GM12872 (cell line): ENCODE data around the gene SRGAP3.

Source experiments
- CTCF ChIP-seq: IDR thresholded peaks from 3 replicates; pipeline ENCODE4 v1.5.1; 2011; ENCODE audit warnings: low read depth, mild to moderate bottlenecking, low read length, moderate library complexity; ENCODE audit not compliant: insufficient read depth

The SRGAP3 gene

DNA sequence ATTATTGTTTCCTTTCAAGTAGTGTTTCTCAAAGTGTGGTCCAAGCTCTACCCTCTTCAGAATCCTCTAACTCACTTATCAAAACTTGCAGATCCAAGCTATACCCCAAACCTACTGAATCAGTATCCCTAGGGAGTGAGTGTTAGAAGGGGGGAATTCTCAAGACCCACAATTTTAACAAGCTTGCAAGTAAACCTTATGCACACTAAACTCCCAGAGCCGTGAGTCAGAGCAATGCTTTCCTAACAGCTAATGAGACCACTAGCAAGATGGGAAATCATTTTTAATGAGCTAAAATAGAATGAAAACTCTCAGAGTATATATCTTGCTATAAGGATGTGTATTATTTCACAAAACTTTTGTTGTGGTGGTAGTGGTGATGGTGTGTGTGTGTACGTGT is 41.1 kb upstream of the SRGAP3 start:
- TF ChIP-seq CTCF: no peak

GRCh38 chr3:9280451-9281219 is 31.2 kb upstream of the SRGAP3 start:
- no peak for TF ChIP-seq CTCF

GRCh38 chr3:9279966-9280365 is 30.5 kb upstream of the SRGAP3 start:
- no peak for TF ChIP-seq CTCF

- no peak for TF ChIP-seq CTCF
Measured at GRCh38 chr3:9278498-9278897, 29.1 kb upstream of the SRGAP3 start.

GRCh38 chr3:9278085-9278484 is 28.6 kb upstream of the SRGAP3 start:
- TF ChIP-seq CTCF: no peak

DNA sequence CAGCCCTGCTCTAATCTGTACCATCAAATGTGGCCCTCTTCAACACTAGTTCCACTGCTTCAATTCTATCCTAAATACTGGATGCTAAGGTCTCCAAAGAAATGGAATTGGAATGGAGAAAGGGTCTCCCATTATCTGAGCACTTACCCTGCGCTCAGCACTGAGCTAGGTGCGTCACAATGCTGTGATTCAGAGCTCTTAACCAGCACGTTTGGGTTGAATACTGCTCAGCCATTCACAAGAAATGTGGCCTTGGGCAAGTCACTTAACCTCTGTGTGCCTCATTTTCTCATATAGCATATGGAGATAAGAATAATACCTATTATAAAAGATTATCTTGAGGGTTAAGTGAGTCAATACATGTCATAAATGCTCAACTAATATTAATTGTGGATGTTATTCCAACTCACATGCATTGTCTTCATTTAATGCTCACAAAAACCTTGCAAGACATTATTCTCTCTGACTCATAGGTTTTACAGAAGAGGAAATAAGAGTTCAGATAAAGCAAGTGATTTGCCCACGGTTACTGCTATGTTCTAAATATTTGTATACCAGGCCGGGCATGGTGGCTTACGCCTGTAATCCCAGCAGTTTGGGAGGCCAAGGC is 27.4 kb upstream of the SRGAP3 start:
- TF ChIP-seq CTCF: no peak

DNA sequence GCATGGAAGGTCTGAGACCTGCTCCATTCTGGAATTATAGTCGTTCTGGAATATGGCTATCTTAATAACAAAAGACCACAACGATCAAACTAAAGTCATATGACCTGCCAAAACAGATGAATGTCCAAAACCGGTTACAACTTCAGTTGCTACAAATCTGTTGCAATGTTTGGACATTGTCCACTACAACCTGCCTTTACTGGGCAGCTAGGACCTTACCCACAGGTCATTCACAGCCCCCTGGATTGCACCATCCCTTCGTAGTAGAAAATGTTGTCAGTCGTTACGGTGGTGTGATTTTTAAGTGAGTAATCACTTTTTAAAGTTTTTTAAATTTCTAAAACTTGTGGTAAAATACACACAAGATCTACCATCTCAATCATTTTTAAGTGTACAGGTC is 22.5 kb upstream of the SRGAP3 start:
- TF ChIP-seq CTCF: no peak
